Omental fat pad (tissue), 4 donors: Measurements from ENCODE around the gene NR0B1. TPM values are rescaled to one million over a fixed set of nuclear protein-coding genes. Genes with fewer than 3 reads are reported as not detected.
A peak's percentile ranks its signal among the peaks of the same experiment; 100 is the strongest.

ENCODE experiments used
- ATAC-seq: fragments of 150-250 bp; one replicate; pipeline ENCODE4 v1.9.1; 2016; ENCODE audit warnings: mild to moderate bottlenecking, moderate library complexity; ENCODE audit not compliant: low FRiP score
- DNase-seq: peaks from one replicate; pipeline ENCODE4 v3.0.0-alpha.2; 2019; ENCODE audit warnings: low spot score
- total RNA-seq, 4 donors: library from RNA; depleted of rRNA; stranded (reverse); fragments of >200 nt; gene quantifications; one replicate each; pipeline ENCODE4 v1.1.0, GENCODE V29; 2016
- TF ChIP-seq, protein P1 (sequence below), 3 donors: fragments of 450-650 bp; IDR thresholded peaks; one replicate each; pipeline ENCODE4 v1.5.1; 2016 to 2017; ENCODE audit warnings: antibody characterized with exemption in 3 of 3, mild to moderate bottlenecking in 3 of 3, moderate library complexity in 2 of 3

The NR0B1 gene
- total RNA-seq, 4 donors from 2014 or later, result 0.28 TPM; not detected in 3

DNA sequence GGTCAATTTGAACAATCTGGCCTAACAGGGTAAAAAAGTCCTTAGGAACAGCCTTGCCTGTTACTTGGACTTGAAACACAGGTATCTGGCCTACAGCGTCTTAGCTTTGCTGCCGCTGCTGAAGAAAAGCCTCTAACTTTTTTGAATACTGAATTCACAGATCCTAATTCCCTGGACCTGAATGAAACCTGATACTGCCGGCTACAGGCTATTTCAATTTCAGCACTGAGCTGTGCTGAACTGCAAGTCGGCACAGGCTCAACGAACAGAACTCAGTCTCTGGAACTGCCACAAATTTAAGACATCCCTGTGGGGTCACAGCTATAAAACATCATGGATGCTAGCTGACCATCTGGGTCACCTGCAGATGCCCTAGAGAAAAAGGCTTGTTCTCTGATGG lies 7.2 kb downstream of the NR0B1 start:
- DNase-seq (no peak), ATAC-seq (no peak)
- TF ChIP-seq, protein P1, sequence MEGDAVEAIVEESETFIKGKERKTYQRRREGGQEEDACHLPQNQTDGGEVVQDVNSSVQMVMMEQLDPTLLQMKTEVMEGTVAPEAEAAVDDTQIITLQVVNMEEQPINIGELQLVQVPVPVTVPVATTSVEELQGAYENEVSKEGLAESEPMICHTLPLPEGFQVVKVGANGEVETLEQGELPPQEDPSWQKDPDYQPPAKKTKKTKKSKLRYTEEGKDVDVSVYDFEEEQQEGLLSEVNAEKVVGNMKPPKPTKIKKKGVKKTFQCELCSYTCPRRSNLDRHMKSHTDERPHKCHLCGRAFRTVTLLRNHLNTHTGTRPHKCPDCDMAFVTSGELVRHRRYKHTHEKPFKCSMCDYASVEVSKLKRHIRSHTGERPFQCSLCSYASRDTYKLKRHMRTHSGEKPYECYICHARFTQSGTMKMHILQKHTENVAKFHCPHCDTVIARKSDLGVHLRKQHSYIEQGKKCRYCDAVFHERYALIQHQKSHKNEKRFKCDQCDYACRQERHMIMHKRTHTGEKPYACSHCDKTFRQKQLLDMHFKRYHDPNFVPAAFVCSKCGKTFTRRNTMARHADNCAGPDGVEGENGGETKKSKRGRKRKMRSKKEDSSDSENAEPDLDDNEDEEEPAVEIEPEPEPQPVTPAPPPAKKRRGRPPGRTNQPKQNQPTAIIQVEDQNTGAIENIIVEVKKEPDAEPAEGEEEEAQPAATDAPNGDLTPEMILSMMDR (IDR thresholded peaks at IDR 0.05), result no peak

DNA sequence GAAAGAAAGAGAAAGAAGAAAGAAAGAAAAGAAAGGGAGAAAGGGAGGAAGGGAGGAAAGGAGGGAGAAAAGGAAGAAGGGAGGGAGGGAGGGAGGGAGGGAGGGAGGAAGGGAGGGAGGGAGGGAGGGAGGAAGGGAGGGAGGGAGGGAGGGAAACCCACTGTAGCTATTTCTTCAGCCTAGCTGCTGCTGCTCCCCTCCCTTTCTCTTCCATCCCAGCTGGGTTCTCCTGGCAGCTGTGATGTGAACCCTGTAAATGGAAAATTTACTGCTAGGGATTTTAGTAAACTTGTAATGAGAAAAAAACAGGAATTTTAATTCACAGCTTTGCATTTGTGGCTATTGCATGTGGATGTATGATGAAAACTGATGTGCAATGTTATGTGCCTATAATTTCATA lies 8.0 kb downstream of the NR0B1 start:
- ATAC-seq (no peak), DNase-seq (no peak)

DNA sequence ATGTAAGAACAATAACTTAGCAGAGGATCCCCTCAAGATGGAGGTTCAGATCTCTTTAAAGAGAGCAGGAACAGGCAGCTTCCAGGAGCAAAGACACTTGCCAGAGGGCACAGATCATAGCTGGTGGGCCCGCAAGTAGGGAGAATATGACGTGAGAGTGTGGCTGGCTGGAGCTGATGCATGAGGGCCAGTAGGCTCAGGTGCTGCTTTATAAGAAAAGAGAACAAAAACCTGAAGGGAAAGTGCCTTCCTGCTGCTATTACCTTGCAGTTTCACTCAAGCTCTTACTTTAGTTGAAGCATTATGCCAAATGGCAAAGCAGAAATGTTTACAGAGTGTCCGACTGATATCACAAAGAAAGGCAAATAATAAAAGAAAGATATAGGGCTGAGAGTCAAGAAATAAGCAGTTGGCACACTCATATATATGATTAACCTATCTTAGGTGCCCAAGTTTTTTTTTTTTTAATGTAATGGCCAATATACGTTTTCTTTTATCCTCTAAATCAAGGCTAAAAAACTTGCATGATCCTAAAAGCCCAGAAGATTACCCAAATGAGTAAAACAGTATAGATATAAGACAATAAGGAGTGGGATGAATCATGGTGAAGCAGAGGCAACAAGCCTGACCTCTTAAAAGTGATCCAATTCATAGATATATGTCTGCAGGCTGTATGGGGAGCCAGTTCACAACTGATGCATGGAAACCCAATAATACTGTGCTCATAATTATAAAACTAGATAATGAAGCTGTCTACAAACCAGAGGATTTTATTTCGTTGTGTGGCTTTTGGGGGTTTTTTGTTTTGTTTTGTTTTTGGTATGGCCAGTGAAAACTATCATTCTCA lies 12.6 kb downstream of the NR0B1 start:
- no peak for DNase-seq
- ATAC-seq, result no peak

More for the DNA sequence above, 8.0 kb downstream of the NR0B1 start:
- TF ChIP-seq, protein P1 (IDR thresholded peaks at IDR 0.05), result no peak

DNA sequence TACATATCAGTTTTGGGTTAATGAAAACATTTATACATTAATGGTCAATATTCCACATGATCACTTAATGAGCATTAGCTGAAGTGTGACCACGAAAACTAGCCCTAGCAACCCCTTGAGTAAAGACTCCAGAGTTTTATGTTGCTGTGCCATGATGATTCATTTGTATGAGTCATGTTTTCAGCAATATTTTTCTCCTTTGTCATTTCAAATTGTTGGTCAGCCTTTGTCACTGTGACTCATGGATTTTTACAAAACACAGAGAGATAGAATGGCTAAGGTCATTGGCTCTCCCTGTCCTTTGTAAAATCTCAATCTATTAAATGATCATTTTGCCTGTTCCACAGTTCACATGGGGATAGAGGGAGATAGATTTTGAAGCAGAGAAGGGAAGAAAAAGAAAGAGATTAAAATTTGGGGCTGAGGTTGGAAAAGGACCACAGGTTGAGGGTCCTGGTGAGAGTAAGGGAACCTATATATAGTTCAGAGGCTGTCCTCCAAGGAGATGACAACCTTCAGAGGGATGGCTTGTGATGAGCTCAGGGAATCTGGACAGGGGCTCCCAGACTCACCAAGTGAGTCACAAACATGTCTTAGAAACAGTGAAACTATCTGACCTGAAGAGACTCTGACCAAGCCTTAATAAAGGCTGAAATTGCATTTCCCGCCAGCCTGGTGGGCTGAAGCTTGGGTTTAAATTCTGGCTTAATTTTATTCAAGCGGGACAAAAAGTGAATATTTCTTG lies 25.6 kb downstream of the NR0B1 start:
- TF ChIP-seq, protein P1 (IDR thresholded peaks at IDR 0.05), result no peak
- ATAC-seq, result peak; percentile 75
- DNase-seq, result no peak

More for the DNA sequence above, 12.6 kb downstream of the NR0B1 start:
- TF ChIP-seq, protein P1 (IDR thresholded peaks at IDR 0.05), result no peak

DNA sequence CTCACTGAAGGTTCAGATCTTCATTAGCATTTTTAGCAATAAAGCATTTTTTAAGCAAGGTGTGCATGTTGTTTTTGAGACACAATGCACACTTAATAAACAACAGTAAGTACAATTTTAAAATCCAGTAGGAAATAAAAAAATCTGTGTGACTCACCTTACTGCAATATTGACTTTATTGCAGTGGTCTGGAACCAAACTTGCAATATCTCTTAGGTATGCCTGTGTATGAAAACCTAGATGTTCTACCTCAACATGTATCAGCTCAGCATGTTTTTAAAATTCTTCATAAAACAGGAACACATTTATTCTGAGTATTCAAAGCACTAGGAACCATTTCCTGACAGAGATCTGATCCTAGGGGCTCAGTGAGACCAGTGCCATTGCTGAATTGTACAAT lies 26.7 kb downstream of the NR0B1 start:
- TF ChIP-seq, protein P1 (IDR thresholded peaks at IDR 0.05), result no peak
- ATAC-seq, result no peak
- DNase-seq, result no peak

DNA sequence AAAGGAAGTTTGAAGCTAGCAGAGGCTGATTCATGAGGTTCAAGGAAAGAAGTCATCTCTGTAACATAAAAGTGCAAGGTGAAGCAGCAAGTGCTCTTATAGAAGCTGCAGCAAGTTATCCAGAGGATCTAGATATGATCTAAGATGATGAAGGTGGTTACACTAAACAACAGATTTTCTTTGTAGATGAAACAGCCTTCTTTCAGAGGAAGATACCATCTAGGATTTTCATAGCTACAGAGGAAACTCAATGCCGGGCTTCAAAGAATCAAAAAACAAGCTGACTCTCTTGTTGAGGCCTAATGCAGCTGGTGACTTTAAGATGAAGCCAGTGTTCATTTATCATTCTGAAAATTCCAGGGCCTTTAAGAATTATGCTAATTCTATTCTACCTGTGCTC lies 28.8 kb downstream of the NR0B1 start:
- TF ChIP-seq, protein P1 (IDR thresholded peaks at IDR 0.05), result no peak
- no peak for ATAC-seq
- no peak for DNase-seq
